Measurements from ENCODE around the gene PRKAG2. TPM values are rescaled to one million over a fixed set of nuclear protein-coding genes. Genes with fewer than 3 reads are reported as not detected.

The PRKAG2 gene
- total RNA-seq, 1 experiment from 2014 or later = 22.1 TPM

DNA sequence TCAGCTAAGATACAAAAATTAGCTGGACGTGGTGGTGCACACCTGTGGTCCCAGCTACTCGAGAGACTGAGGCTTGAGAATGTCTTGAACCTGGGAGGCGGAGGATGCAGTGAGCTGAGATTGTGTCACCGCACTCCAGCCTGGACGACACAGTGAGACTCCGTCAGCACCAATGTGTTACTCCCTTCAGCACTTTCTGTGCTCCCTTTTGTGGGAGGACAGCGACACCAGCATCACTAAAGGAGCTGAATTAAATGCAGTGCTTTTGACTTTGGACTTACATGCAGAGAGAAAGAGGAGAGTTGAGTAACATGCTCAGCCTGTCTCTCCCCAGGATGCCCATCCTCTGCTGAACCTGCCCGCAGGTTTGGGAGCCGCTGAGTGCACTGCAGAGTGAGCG lies 265.0 kb downstream of the PRKAG2 start:
- DNase-seq (ENCODE audit: extremely low read depth, low read depth) = no peak

DNA sequence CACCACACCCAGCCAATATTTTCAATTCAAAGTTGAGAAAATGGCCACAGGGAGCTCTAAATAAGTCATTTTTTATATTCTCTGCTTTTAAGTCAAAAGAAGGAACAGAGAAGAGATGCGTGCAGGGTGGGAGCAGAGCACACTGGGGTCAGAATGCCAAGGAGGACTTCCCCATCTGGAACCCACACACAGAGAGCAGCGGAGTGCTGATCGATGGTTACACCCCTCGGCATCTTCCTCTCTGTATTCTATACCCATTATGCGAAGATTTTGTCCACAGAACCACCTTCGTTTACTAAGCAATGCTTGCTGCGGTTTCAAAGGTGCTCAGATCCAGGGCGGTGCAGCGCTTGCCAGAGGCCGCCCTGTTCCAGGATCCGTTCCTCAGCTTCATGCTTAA lies 265.9 kb downstream of the PRKAG2 start:
- DNase-seq (ENCODE audit: extremely low read depth, low read depth) = no peak

DNA sequence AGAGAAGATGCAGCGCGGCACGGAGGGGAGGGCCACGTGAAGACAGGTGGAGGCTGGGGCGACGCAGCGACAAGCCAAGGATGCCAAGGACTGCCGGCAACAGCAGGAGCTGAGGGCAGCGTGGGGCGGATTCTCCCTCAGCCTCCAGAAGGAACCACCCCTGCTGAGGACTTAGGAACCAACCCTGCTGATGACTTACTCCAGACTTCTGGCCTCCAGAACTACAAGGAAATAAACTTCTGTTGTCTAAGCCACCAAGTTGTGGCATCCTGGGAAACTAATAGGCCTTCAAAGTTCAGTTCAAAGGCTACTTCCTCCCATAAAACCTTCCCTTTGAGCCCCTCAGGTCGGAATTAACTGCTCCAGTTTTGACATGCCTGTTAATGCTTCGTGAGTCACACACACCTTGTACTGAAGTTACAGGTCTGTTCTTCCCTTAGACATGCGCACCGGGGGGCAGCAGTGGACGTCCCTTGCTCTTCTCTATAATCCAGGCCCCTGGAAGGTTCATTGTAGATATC lies 268.8 kb downstream of the PRKAG2 start:
- DNase-seq (ENCODE audit: extremely low read depth, low read depth) = no peak

DNA sequence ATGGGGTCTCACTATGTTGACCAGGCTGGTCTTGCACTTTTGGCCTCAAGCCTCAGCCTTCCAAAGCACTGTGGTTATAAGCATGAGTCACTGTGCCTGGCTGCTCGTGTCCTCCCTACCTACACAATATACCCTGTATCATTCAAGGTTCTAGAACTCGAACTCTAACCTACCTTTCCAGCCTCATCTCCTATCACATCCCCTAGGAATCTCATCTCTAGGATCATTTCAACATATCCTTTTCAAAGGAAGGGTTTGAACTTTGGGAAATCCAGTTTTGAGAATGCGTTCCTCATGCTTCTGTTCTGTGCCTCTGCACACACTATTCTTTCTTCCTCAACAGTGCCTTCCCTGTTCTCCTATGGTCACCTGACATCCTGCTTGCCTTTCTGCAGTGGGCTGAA lies 269.4 kb downstream of the PRKAG2 start:
- DNase-seq (ENCODE audit: extremely low read depth, low read depth) = no peak

DNA sequence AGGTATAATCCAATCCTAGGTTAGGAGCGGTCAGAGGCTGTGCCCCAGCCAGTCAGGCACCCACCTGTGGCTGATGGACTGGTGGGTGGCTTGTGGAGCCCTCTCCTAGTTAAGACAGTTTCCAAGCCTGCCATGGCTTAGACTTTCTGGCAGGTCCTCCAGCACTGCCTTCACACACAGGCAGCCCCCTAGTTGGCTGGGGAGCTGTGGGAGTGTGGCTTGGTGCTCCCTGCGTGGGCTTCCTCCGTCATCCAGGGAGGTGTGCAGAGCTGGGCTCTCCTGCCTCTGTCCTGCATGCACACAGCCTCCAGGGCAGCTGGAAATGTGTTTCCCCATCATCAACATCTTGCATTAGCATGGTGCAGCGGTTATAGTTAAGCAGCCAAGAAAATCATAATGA lies 273.0 kb downstream of the PRKAG2 start:
- DNase-seq (ENCODE audit: extremely low read depth, low read depth) = no peak

DNA sequence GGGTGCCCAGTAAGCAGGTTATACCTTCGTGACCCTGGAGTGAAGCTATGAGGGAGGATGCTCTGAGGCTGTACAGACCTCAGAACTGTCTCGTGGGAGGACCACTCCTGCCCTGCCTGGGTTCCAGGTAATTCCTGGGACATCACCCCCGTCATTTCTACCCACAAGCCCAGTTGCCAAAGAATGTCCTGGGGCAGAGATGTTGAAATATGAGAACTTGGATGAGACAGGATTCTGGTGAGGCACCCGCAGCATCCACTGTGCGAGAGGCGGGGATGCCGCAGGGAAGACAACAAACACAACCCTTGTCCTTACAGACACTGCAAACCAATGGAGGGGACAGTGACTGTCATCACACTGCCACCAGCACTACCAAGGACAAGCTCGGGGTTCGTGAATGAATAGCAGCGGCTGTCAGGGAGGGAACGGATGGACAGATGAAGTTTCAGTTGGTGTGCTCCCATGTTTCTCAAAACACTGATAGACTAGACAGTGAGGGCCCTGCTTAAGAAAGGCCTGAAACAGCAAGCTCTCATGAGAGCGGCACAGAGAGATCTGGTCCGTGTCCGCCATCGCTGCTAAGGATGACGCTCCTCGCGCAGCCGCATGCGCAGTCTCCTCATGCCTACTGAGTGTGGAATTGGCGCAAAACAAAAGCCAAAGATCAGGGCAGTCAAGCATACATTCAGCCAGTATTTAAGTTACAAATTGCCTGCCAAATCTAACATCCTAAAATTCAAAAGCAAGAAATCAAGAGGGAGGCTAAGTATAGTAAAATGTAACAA lies 275.2 kb downstream of the PRKAG2 start:
- no peak for DNase-seq (ENCODE audit: extremely low read depth, low read depth)

DNA sequence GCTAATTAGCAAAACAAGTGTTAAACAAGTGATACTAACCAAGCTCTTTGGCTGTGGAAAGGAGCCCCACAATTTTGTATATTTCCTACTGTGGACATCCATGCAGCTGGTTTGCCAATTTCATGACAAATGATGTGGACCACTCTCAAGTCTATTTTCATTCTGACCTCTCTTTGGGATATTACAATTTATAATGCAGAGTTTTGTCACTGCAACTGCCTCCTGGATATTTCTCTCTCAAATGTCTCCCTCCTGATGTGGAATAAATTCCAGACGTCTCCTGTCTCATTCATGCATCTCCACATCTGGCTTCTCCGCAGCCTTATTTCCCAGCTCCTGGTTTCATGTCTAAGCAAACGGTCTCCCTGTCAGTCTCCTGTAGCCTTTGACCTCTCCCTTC lies 276.6 kb downstream of the PRKAG2 start:
- DNase-seq (ENCODE audit: extremely low read depth, low read depth) = no peak

DNA sequence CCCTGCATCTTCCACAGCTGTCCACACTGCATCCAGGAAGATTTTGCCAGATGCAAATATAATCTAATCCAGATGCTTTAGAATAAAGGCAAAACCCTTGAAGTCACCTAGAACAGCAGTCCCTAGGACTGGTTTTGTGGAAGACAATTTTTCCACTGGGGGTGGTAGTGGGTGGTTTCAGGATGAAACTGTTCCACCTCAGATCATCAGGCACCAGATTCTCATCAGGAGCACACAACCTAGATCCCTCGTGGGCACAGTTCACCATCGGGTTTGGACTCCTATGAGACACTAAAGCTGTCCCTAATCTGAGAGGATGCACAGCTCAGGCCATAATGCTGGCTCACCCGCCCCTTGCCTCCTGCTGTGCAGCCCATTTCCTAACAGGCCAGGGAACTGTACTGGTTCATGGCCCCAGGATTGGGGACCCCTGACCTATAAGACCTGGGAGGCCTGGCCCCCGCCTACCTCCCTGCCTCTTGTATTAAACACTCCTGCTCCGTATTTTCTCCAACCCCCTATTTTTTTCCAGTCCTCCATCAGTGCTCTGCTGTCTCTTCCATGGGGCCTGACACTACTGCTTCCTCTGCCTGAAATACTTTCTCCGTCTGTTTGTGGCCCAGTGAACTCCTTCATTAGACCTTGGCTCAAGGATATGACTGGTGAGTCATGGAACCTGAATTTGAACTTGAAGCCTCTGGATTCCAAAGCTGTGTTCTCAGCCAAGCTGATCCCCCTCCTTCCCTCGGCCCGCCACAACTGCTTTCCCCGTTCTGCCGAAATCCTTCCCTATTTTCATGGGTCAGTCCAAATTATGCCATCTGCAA lies 277.3 kb downstream of the PRKAG2 start:
- no peak for DNase-seq (ENCODE audit: extremely low read depth, low read depth)

DNA sequence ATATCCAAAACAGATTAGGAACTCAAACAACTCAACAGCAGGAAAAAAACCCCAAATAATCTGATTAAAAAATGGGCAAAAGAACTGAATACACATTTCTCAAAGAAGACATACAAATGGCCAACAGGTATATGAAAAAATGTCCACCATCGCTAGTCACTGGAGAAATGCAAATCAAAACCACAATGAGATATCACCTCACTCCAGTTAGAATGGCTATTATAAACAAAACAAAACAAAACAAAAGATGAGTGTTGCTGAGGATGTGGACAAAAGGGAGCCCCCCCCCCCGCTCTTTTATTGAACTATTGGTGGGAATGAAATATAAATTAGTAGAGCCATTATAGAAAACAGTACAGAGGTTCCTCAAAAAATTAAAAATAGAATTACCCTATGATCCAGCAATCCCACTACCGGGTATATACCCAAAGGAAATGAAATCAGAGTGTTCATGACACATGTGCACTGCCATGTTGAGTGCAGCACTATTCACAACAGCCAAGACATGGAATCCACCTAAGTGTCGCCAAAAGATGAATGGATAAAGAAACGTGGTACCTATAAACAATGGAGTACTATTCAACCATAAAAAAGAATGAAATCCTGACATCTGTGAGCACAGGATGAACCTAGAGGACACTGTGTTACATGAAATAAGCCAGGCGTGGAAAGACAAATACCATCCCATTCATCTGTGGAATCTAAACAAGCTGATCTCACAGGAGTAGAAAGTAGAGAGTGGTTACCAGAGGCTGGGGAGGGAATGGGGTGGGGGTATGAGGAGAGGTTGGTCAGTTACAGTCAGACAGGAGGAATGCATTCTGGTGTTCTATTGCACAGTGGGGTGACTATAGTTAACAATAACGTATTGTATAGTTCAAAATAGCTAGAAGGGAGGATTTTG lies 279.1 kb downstream of the PRKAG2 start:
- DNase-seq (ENCODE audit: extremely low read depth, low read depth) = no peak

DNA sequence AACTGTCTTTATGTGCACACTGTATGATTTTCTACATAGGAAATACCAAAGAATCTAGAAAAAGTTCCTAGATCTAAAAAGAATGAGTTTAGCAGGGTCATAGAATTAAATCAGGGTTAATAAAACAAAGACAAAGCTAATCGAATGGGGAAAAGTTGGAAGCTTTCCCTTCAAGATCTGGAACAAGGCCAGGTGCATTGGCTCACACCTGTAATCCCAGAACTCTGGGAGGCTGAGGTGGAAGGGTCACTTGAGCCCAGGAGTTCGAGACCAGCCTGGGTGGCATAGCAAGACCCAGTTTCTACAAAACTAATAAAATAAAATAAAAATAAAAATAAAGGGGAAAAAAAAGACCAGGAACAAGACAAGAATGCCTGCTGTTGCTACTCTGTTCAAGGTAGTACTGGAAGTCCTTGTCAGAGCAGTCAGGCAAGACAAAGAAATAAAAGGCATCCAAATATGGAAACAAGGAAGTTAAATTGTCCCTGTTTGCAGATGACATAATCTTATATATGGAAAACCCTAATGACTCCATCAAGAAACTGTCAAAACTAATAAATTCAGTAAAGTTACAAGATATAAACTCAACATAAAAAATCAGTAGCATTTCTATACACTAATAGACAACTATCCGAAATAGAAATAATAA lies 281.1 kb downstream of the PRKAG2 start:
- no peak for DNase-seq (ENCODE audit: extremely low read depth, low read depth)

DNA sequence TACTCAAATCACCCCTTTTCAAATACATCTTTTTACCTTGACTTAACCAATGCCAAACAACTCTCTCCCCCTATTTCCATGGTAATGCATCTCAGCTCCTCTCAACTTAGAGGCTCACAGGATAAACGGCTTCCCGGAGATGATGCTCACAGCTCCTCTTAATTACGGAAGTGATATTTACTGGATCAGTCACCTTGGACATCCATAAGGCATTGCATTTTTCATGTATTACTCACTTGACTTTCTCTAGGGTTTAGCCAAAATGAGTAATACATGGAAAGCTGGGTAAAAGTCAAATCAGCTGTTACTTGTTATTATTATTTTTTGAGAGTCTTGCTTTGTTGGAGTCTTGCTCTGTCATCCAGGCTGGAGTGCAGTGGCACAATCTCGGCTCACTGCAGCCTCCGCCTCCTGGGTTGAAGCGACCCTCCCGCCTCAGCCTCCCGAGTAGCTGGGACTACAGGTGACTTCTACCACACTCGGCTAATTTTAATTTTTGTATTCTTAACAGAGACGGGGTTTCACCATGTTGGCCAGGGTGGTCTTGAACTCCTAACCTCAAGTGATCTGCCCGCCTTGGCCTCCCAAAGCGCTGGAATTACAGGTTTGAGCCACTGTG lies 283.9 kb downstream of the PRKAG2 start:
- no peak for DNase-seq (ENCODE audit: extremely low read depth, low read depth)

DNA sequence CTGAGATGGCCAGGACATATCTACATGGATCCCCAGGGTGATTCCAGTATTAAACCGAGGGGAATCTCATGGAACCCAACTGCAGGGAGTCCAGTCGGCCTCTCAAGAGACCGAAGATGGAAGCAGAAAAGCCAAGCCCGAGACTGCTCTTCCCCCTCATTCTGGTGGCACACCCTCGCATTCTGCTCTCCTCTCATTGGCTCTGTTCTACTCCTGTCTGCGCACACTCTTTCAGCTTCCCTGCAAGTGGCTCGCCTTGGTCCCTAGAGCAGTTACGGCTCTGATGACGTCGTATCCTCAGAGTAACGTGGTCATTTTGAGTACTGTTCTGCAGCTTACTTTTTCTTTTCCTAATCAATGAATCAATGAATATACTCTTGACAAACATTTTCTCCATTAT lies 284.6 kb downstream of the PRKAG2 start:
- no peak for DNase-seq (ENCODE audit: extremely low read depth, low read depth)

DNA sequence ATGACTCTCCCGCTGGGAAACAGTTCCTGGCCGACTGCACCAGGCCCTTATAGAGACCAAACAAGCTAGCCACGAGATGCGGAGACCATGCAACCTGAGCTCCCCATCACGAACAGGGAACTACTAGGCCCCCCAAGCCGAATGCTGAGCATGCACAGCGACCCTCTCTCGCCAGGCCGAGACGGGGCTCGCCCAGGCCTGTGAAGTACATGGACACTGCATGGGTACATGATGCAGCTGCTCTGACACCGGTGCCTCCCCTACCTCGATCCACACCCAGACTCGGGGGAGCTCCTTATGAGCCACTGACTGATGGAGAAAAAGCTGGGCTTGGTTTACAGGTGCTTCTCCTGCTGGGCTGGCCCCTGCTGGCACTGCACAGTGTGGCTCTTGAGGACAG lies 285.0 kb downstream of the PRKAG2 start:
- no peak for DNase-seq (ENCODE audit: extremely low read depth, low read depth)

DNA sequence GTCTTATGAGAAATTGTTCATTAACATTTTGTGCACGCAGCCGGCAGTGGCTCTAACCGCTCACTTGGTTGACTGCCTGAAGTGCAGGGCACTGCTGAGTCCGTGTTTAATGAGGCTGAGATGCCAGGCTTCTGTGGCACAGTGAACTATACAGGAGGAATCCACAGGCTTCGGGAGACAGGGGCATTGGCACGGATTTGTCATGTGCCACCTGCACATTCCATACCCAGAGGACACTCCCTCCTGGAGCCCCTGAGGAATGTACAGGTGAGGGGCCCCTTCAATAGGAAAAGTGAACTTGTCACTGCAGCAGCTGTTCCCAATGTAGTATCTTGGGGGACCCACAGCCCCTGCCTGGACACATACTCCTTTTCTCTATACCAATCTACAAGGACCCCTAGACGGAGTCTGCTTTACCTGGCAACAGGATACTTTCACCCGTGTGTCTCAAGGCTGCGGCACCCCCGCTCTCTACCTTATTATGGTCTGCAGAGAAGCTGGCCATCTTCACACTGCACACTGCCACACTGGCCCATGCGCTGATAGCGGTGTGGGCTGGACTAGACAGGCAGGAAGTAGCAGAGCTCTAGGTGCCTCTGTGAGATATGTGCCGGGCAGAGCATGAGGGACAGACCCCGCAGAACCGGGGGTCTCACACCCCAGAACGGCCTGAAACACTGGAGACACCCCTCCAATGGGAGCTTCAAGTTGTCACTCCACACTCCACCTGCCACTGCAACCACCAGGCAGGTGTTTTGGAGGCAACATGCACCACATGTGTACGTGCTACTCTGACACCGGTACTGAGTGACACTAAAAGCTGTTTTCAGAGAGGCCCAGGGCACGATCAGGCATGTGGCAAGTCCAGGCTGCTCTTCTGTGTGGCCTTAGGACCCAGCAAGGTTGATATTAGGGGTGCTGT lies 285.8 kb downstream of the PRKAG2 start:
- DNase-seq (ENCODE audit: extremely low read depth, low read depth) = no peak

DNA sequence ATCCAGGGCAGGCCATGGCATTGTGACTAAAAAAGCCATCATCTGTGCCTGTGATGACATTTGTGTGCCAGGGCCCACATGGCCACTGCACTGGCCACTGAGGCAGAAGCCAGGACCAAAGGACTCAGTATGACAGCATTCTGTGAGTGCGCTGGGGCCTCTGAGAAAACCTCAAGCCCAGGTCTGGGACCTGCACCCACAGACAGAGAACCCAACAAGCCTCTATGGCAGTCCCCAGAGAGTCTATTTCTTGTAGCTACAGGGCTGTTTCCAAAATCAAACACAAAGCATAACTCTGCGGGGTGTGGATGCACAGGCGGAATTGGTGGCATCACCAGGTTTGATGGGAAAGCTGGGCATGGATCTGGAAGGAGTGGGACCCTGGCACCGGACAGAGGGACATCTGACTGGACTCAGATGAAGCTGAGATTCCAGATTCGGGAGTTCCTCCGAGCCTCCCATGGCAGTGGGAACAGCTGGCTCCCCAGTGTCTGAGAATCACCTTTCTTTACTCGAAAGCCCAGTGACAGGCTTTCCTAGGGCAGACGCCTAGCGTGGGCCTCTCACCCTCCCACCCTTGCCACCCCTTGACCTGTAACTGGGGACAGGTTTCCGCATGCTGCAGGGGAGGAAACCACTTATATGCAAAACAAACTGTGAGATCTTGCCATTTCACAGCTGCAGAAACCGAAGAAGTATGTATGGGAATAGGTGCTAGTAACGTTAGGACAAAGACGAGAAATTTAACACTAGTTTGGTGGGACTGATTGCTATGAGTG lies 286.7 kb downstream of the PRKAG2 start:
- no peak for DNase-seq (ENCODE audit: extremely low read depth, low read depth)

DNA sequence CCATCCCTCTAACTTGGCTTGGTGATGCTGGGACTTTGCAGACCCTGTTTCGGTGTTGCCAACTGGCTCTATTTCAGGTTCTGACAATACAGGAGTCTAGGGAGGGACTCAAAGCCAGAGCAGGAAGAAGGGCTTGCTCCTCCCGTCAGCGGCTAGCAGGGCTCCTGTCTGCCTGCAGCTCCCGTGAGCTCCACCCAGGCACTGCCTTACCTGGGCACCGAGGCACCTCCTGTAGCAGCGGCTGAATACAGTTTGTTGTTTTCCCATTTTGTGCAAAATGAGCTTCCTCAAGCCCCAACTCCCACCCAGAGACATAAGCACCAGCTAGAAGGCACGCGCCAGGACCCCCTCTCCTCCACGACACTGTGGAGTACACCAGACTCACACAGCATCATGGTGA lies 287.9 kb downstream of the PRKAG2 start:
- no peak for DNase-seq (ENCODE audit: extremely low read depth, low read depth)

DNA sequence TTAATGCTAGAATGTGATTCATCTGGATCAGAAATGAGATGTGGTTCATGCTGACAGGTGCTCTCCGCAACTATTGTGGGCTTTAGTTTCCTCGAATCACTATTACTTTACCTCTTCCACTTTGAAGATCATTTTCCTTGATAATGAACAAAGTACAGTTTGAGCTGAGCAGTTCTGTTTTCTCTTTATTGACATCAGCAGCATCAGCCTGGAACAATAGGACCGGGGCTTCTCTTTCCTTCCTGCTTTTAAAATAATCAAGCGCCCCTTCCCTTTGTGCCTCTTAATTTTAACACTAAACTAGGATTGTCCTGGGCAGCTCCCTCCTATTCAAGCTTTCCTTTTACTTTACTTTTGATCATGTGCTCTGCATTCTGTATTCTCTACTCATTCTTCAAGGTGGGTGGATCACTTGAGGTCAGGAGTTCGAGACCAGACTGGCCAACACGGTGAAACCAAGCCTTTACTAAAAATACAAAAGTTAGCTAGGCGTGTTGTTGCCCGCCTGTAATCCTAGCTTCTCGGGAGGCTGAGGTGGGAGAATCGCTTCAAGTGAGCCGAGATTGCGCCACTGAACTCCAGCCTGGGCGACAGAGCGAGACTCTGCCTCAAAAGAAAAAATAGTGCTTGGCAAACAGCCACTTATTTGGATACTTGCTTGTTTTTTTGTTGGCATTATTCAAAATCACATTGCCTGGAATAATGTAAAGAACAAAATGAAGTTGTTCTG lies 290.2 kb downstream of the PRKAG2 start:
- no peak for DNase-seq (ENCODE audit: extremely low read depth, low read depth)
